ENCODE data around the gene COL4A2.

Gene COL4A2

GRCh38 chr13:110272651-110273050 lies 34.4 kb upstream of the COL4A2 start:
- no peak for DNase-seq

GRCh38 chr13:110273254-110273653 lies 33.8 kb upstream of the COL4A2 start:
- DNase-seq = no peak

GRCh38 chr13:110274687-110275086 lies 32.4 kb upstream of the COL4A2 start:
- no peak for DNase-seq

- no peak for DNase-seq
Measured at GRCh38 chr13:110275931-110276552, 31.0 kb upstream of the COL4A2 start.

GRCh38 chr13:110276553-110276950 lies 30.5 kb upstream of the COL4A2 start:
- no peak for DNase-seq

GRCh38 chr13:110277357-110277975 lies 29.6 kb upstream of the COL4A2 start:
- no peak for DNase-seq

GRCh38 chr13:110278859-110279258 lies 28.2 kb upstream of the COL4A2 start:
- DNase-seq = no peak

- DNase-seq = no peak
Measured at GRCh38 chr13:110279684-110280083, 27.4 kb upstream of the COL4A2 start.

- DNase-seq = no peak
Measured at GRCh38 chr13:110280231-110280813, 26.8 kb upstream of the COL4A2 start.

- no peak for DNase-seq
Measured at GRCh38 chr13:110280985-110281688, 25.9 kb upstream of the COL4A2 start.

- no peak for DNase-seq
Measured at GRCh38 chr13:110281736-110282135, 25.3 kb upstream of the COL4A2 start.

- DNase-seq = no peak
Measured at GRCh38 chr13:110282316-110282841, 24.7 kb upstream of the COL4A2 start.

- no peak for DNase-seq
Measured at GRCh38 chr13:110283736-110284517, 23.2 kb upstream of the COL4A2 start.

- DNase-seq = no peak
Measured at GRCh38 chr13:110284779-110285484, 22.2 kb upstream of the COL4A2 start.

GRCh38 chr13:110285991-110286832 lies 20.9 kb upstream of the COL4A2 start:
- DNase-seq = no peak

GRCh38 chr13:110286833-110287819 lies 20.0 kb upstream of the COL4A2 start:
- DNase-seq = no peak

GRCh38 chr13:110289174-110289573 lies 17.9 kb upstream of the COL4A2 start:
- DNase-seq = no peak

GRCh38 chr13:110289661-110290060 lies 17.4 kb upstream of the COL4A2 start:
- DNase-seq = no peak

GRCh38 chr13:110290153-110290552 lies 16.9 kb upstream of the COL4A2 start:
- no peak for DNase-seq

GRCh38 chr13:110290826-110291225 lies 16.3 kb upstream of the COL4A2 start:
- no peak for DNase-seq

All from NCI-H446 (cell line).